Smooth muscle cell (in vitro differentiated cells): ENCODE data around the gene PPP2R2C. TPM values are rescaled to one million over a fixed set of nuclear protein-coding genes. Genes with fewer than 3 reads are reported as not detected.

Experiments used
- DNase-seq: peaks from one replicate; lab custom pipeline; 2025; ENCODE audit not compliant: unreplicated experiment; lab: John Stamatoyannopoulos, UW
- H2AFZ ChIP-seq: fragments of 200-600 bp; sonication (generic); 2 replicates; pipeline ENCODE4 v1.6.0; 2016; ENCODE audit warnings: antibody characterized with exemption, low read depth, mild to moderate bottlenecking
- H3F3A ChIP-seq: fragments of 200-600 bp; sonication (generic); 2 replicates; pipeline ENCODE4 v1.6.0; 2017; ENCODE audit warnings: antibody characterized with exemption, low read depth
- H3K27ac ChIP-seq: fragments of 200-600 bp; sonication (generic); 2 replicates; pipeline ENCODE4 v1.5.1; 2016; ENCODE audit warnings: low read depth, mild to moderate bottlenecking
- H3K27me3 ChIP-seq: fragments of 200-600 bp; sonication (generic); 2 replicates; pipeline ENCODE4 v1.6.1; 2016; ENCODE audit warnings: low read depth, mild to moderate bottlenecking
- H3K36me3 ChIP-seq: fragments of 200-600 bp; sonication (generic); 2 replicates; pipeline ENCODE4 v1.5.1; 2016; ENCODE audit warnings: low read depth
- H3K4me1 ChIP-seq: fragments of 200-600 bp; sonication (generic); 2 replicates; pipeline ENCODE4 v1.5.1; 2016; ENCODE audit warnings: low read depth
- H3K4me2 ChIP-seq: fragments of 200-600 bp; sonication (generic); 2 replicates; pipeline ENCODE4 v1.6.0; 2016; ENCODE audit warnings: mild to moderate bottlenecking
- H3K4me3 ChIP-seq: fragments of 200-600 bp; sonication (generic); 2 replicates; pipeline ENCODE4 v1.5.1; 2016; ENCODE audit warnings: mild to moderate bottlenecking
- H3K79me2 ChIP-seq: fragments of 200-600 bp; sonication (generic); 2 replicates; pipeline ENCODE4 v1.6.0; 2016; ENCODE audit warnings: low read depth, mild to moderate bottlenecking
- H3K9ac ChIP-seq: fragments of 200-600 bp; sonication (generic); 2 replicates; pipeline ENCODE4 v1.6.0; 2016; ENCODE audit warnings: low read depth
- H3K9me3 ChIP-seq: fragments of 200-600 bp; sonication (generic); replicated peaks from 2 replicates; pipeline ENCODE4 v1.5.1; 2016; ENCODE audit warnings: low read depth
- H4K20me1 ChIP-seq: fragments of 200-600 bp; sonication (generic); 2 replicates; pipeline ENCODE4 v1.6.0; 2016; ENCODE audit warnings: low read depth
- WGBS: methylation state at CpG from one replicate; pipeline ENCODE4 v1.1.7; 2016; ENCODE audit warnings: low lambda C conversion rate; 5-methylcytosine and 5-hydroxymethylcytosine counted together
- polyA plus RNA-seq: library from polyadenylated mRNA; unstranded; fragments of >200 nt; fragmentation: Nextera tagmentation; extraction: Ambion mirVana; gene quantifications from 2 replicates; pipeline ENCODE4 v1.2.1, GENCODE V29; 2016
- total RNA-seq: library from RNA; depleted of rRNA; stranded (reverse); fragments of >200 nt; gene quantifications from 2 replicates; pipeline ENCODE4 v1.2.3, GENCODE V29; 2014
- TF ChIP-seq, protein P1 (sequence below): fragments of 200-600 bp; sonication (generic); IDR thresholded peaks from 2 replicates; pipeline ENCODE4 v1.5.1; 2017; ENCODE audit warnings: borderline replicate concordance, mild to moderate bottlenecking, antibody characterized with exemption; ENCODE audit not compliant: insufficient read depth, poor library complexity, severe bottlenecking

The PPP2R2C gene
- total and polyA plus RNA-seq, 2 experiments from 2014 or later: 0.54 to 1.8 TPM

DNA sequence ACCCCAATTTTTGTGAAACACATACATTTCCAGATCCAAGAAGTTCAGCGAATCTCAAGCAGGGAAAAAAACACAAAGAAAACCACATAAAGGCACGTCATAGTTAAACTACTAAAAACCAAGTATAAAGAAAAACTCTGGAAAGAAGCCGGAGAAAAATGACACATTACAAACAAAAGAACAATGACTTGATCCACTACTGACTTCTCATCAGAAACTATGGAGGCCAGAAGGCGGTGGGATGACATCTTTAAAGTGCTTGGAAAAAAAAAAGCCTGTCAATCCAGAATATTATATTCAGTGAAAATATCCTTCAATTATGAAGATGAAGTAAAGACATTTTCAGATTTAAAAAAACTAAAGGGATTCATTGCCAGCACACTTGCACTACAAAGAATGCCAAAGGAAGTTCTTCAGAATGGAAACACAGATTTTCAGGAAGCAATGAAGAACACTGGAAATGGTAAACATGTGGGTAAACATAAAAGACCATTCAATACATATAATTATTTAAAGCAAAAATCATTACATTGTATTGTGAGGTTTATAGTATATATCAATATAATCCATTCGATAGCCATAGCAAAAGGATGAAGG is 32.6 kb upstream of the PPP2R2C start:
- Histone ChIP-seq H3K4me2 (no peak overlapping the region), H3K36me3 (no peaks in the 10 kb centered on the region), H3K4me3 (no peak overlapping the region), H3K79me2 (no peaks in the 10 kb centered on the region), H2AFZ (no peak overlapping the region), H3K9ac (no peak overlapping the region), H3F3A (no peaks in the 10 kb centered on the region), H3K4me1 (no peaks in the 10 kb centered on the region), H3K27me3 (no peaks in the 10 kb centered on the region), H3K27ac (no peak overlapping the region), H3K9me3 (peaks cover 5% of the 10 kb centered on the region), H4K20me1 (no peaks in the 10 kb centered on the region)
- WGBS: 77% methylated on average over 5 of the region's 5 CpGs
- DNase-seq: no peak
- TF ChIP-seq, protein P1, sequence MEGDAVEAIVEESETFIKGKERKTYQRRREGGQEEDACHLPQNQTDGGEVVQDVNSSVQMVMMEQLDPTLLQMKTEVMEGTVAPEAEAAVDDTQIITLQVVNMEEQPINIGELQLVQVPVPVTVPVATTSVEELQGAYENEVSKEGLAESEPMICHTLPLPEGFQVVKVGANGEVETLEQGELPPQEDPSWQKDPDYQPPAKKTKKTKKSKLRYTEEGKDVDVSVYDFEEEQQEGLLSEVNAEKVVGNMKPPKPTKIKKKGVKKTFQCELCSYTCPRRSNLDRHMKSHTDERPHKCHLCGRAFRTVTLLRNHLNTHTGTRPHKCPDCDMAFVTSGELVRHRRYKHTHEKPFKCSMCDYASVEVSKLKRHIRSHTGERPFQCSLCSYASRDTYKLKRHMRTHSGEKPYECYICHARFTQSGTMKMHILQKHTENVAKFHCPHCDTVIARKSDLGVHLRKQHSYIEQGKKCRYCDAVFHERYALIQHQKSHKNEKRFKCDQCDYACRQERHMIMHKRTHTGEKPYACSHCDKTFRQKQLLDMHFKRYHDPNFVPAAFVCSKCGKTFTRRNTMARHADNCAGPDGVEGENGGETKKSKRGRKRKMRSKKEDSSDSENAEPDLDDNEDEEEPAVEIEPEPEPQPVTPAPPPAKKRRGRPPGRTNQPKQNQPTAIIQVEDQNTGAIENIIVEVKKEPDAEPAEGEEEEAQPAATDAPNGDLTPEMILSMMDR: no peak

DNA sequence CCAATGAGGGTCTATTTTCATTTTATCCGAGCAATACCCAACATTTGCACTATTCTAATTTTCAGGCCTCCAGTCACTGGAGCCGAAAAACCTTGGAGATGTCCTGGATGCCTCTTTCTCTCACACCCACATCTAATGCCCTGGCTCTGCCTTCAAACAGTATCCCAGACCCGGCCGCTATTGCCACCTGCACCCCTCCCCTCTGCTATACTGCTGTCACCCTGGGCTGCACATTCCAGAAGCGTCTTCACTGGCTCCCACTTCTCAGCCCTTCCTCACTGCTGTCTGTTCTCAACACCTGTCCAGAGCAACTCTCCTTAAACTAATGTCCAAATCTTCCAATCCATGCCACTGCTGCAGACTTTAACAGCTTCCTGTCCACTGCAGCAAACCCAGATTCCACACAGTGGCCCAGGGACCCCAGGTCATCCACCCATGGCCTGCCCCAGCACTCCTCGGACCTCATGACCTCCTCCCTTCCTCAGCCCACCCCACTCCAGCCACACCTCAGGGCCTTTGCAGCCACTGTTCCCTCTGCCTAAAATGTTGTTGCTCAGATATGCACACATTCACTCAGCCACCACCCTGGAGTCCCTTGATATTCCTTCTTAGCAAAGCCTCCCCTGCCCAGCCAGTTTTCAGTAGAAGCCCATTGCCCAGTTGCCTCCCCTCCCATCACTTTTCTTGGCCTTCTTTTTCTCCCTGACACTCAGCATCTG is 30.5 kb upstream of the PPP2R2C start:
- 79% methylated on average over 6 of the region's 6 CpGs for WGBS
- no peak overlapping the region for H3K4me3 ChIP-seq
- H3K9ac ChIP-seq: no peak overlapping the region
- peaks cover 5% of the 10 kb centered on the region for H3K27me3 ChIP-seq
- TF ChIP-seq, protein P1: no peak
- no peak for DNase-seq
- no peaks in the 10 kb centered on the region for H3K36me3 ChIP-seq
- no peak overlapping the region for H3K27ac ChIP-seq
- no peak overlapping the region for H3K4me2 ChIP-seq
- no peaks in the 10 kb centered on the region for H3F3A ChIP-seq
- H4K20me1 ChIP-seq: no peaks in the 10 kb centered on the region
- H3K4me1 ChIP-seq: no peaks in the 10 kb centered on the region
- peaks cover 5% of the 10 kb centered on the region for H3K9me3 ChIP-seq
- no peaks in the 10 kb centered on the region for H3K79me2 ChIP-seq
- H2AFZ ChIP-seq: no peak overlapping the region

DNA sequence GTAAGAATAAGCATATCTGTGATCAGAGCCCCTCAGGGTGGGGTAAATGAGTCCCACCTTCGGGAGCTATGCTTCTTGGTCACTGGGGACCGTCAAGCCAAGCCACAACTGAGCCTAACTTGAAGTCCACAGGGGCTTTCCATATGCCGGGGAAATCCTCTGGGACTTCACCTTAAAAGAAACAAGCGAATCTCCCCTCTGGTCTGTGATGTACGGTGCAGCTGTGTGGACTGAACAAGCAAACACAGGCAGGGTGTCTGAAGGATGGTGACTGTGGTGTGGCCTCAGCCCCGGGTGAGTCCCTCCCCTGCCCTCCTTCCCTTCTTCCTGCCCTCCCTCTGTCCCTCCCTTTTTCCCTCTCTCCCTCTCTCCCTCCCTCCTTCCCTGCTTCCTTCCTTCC is 29.7 kb upstream of the PPP2R2C start:
- Histone ChIP-seq H3K27ac (no peak overlapping the region), H3K36me3 (no peaks in the 10 kb centered on the region), H3K79me2 (no peaks in the 10 kb centered on the region), H3K9me3 (peaks cover 5% of the 10 kb centered on the region), H3K9ac (no peak overlapping the region), H3K27me3 (peaks cover 5% of the 10 kb centered on the region), H3K4me3 (no peak overlapping the region), H3K4me2 (no peak overlapping the region), H3K4me1 (no peaks in the 10 kb centered on the region), H4K20me1 (no peaks in the 10 kb centered on the region), H3F3A (no peaks in the 10 kb centered on the region), H2AFZ (no peak overlapping the region)
- DNase-seq: no peak
- TF ChIP-seq, protein P1: no peak
- 78% methylated on average over 6 of the region's 6 CpGs for WGBS

DNA sequence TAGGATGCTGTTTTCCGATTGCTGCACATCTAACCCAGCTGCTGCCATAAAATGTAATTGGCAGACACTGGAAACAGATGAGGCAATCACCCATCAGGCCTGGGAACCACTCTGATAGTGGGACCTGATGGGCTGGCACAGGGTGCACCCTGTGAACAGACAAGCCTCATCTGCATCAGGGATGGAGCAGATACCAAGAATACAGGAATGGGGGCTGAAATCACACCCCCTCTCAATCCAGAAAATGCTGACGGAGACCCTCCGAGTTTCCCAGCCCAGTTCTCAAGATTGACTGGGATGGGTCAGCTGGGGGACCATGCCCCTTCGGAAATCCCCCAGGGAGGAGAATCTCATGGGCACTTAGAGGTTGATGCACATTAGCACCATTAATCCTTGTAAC is 28.8 kb upstream of the PPP2R2C start:
- no peak overlapping the region for H3K4me2 ChIP-seq
- peaks cover 5% of the 10 kb centered on the region for H3K9me3 ChIP-seq
- H3K9ac ChIP-seq: no peak overlapping the region
- no peaks in the 10 kb centered on the region for H3K36me3 ChIP-seq
- H2AFZ ChIP-seq: no peak overlapping the region
- peaks cover 5% of the 10 kb centered on the region for H3K27me3 ChIP-seq
- TF ChIP-seq, protein P1: no peak
- 90% methylated on average over 4 of the region's 4 CpGs for WGBS
- no peaks in the 10 kb centered on the region for H3K79me2 ChIP-seq
- DNase-seq: no peak
- H3F3A ChIP-seq: no peaks in the 10 kb centered on the region
- H4K20me1 ChIP-seq: no peaks in the 10 kb centered on the region
- no peak overlapping the region for H3K4me3 ChIP-seq
- H3K27ac ChIP-seq: no peak overlapping the region
- no peaks in the 10 kb centered on the region for H3K4me1 ChIP-seq
